Activated effector memory CD4-positive, alpha-beta T cell treated with anti-CD3 and anti-CD28 coated beads, Interleukin-2, amount 50 U/mL, for 16 hours (primary cell): ENCODE results near the gene C1orf232.

Source experiments
- DNase-seq: peaks from one replicate; pipeline ENCODE4 v3.0.0-alpha.2; 2020

Gene C1orf232

DNA sequence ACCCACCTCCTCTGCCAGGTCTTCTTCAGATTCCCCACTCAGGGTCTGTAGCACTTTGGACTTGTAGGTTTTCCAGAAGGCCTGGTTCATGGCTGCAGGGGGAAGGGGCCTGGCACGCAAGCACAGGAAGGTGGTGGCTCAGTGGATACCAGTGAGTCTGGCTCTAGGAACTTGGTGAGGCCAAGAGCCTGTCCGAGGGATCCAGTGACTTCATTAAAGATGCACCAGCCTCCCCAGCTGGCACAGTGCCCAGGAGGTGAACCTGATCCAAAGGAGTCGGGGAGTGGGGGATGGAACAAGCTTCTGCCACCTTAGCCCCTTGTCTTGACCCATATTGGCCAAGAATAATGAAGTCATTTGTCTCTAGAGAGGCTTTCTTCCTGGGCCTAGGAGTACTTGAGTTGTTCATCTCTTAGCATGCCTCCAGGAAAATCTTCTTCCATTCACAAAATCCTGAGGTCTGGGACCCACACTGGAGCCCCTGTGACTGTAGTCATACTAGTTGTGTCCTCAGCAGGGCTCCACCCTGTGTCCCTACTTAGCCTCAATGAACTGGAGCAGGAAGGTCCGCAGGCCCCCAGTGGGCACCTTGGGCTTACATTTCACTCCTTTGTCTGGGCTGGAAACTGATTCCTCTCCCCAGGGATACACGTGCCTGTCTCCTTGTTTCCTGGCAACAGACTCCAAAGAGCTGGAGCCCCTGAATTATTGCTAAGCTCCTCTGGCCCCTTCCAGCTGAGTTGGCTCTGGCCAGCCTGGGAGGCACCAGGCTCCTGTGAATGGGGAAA lies at the start of gene C1orf232:
TSS of gene C1orf232 (minus strand) at position 554 of the 788 bp plus-strand sequence. CDS start at position 90, 464 bp downstream.
- DNase-seq, result no peak

DNA sequence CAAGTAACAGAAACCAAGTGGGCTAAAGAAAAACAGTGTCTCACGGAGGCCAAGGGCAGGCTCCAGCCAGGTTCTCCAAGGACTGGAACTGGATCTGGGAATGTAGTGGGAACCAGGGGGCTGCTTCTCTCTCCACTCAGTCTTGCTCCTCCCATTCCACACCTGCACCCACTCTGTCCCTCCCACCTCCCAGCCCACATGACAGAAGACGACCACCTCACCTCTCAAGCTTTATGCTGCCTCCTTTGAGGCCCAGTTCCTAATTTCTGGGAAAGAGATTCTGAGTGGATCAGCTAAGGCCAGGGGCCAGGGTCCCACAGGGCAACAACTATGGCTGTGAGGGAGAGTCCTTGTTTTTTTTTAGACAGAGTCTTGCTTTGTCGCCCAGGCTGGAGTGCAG lies 46.5 kb upstream of the C1orf232 start:
- no peak for DNase-seq

DNA sequence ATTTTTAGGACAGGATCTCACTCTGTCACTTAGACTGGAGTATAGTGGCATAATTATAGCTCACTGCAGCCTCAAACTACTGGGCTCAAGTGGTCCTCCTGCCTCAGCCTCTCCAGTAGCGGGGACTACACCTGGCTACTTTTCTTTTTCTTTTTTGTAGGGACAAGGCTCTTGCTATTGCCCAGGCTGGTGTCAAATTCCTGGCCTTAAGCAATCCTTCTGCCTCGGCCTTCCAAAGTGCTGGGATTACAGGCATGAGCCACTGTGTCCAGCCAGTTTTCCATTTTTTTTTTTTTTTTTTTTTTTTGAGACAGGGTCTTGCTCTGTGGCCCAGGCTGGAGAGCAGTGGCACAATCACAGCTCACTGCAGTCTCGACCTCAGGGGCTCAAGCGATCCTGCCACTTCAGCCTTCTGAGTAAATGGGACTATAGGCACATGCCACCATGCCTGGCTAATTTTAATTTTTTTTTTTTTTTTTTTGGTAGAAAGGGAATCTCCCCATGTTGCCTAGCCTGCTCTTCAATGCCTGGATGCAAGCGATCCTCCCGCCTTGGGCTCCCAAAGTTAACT lies 44.7 kb upstream of the C1orf232 start:
- DNase-seq, result peak; percentile 16

DNA sequence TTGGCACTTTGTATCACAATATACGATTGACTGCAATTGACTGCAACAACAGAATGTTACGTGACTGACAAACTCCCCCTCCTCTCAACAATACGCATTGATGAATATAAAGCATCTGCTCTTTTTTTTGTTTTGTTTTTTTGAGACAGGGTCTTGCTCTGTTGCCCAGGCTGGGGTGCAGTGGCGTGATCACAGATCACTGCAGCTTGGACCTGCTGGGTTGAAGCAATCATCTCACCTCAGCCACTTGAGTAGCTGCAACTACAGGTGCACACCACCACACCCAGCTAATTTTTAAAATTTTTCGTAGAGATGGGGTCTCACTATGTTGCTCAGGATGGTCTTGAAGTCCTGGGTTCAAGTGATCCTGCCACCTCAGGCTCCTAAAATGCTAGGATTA lies 44.0 kb upstream of the C1orf232 start:
- DNase-seq, result no peak

DNA sequence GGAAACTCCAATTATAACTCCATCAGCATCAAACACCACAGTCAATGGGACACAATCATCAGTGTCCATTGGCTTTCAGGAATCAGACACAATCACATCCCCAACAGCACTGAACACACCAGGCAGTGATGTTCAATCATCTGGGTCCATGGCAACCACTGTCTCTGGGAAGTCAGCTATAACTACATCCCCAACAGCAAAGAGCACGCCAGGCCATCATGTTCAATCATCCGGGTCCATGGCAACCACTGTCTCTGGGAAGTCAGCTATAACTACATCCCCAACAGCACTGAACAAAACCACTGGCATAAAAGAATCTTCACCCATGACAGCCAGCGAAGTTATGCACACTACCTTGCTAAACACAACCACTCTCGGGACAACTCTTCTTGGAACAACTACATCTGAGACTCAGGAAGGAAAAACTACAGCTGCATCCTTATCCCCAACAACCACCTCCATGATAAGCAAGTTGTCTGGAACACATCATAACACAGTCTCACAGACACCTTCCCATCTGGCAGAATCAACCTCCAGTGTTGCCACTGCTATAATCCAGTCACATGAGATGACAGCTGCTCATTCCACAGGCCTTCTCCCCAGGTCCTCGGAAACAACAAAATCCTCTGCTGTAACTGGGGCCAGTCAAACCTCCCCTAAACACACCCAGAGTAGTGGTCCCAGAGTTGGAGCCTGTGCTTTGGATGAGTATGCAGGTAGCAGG lies 41.5 kb upstream of the C1orf232 start:
- DNase-seq, result no peak

DNA sequence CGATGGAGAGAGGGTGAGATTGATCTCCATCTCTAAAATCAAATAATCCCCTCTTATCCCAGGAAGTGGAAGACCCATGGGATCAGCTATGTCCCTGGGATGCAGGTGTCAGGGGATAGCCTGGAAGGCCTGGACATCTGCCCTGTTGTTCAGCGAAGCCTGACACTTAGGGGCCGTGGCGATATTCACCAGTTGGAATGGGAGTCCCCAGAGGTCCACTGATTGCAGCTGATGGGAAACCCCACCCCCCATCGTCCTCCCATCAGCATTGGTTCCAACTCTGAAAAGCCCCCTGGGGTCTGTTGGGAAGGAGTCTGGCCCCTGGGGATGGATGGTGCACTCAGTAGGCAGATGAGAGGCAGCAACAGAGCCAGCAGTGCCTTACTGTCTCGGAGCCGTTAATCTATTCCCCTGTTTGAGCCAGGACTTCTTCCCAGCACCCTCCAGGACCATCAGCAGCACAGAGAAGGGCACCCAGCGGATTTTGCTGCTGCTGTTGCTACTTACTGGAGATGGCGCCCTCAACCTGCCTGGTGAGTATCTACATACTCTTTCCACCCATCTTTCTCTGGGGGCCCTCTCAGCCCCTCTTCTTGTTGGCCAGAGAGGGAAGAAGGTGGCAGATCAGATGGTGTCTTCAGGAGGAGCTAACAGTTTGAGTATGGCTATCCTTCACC lies 35.0 kb upstream of the C1orf232 start:
- no peak for DNase-seq

DNA sequence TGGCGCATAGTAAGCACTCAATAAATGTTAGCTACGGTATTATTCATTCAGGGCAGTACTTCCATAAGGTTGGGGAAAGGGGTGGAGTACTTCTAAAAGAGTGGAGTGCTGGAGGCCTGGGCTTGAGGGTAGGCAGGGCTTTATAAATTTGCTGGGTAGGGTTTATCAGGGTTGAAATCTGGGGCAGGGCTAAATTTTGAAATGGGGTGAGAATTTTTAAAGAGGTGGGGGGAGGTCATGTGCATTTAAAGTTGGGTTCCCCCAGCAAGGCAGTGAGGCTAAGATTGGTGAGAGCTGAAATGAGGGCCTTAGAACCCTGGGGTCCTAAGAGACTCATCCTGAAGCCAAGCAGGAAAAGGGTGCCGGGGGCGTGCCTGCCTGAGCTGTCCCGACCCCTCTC lies 31.6 kb upstream of the C1orf232 start:
- DNase-seq, result no peak

DNA sequence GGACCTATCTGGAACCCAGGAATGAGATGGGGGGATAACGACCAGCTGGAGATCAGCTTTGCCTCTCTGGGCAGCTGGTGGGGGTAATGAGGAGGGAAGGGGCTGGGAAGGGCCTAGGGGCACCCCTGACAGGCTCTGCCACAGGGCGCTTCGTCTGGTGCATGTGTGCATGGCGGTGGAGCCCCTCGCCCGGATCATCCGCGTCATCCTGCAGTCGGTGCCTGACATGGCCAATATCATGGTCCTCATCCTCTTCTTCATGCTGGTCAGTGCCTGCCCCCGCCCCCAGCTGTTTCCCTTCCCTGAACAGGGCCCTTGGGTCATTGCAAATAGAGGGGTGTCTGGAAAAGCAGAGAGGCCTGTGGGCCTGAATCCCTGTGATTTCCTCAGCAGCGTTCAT lies 29.1 kb upstream of the C1orf232 start:
- no peak for DNase-seq

DNA sequence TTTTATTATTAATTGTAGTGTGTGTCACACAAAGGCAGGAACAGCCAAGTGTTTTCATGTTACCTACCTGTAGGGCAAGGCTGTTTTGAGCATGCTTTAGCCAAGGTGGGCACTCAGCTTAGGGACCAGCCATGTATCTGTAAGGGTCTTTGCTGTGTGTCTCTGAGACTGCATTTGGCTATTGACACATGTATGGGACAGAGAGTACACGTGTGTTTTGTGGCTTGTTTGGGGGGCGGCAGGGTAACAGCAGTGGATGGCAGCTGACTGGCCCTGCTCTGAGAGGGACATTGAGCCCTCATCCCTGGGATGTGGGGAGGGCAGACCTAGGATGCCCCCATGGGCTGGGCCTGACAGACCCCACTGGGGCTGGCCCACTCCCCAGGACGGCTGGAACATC lies 28.5 kb upstream of the C1orf232 start:
- no peak for DNase-seq

DNA sequence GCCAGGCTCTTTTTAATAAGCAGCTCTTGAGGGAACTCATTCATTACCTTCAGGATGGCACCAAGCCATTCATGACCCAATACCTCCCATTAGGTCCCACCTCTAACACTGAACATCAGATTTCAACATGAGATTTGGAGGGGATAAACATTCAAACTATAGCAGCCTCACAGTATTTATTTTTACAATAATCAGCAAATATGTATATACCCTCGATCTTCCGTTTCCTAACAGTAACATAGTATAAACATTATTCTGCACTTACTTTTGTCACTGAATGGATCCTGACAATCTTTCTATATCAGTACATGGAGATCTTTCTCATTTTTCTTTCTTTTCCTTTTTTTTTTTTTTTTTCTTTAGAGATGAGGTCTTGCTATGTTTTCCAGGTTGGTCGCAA lies 27.0 kb upstream of the C1orf232 start:
- DNase-seq, result no peak

DNA sequence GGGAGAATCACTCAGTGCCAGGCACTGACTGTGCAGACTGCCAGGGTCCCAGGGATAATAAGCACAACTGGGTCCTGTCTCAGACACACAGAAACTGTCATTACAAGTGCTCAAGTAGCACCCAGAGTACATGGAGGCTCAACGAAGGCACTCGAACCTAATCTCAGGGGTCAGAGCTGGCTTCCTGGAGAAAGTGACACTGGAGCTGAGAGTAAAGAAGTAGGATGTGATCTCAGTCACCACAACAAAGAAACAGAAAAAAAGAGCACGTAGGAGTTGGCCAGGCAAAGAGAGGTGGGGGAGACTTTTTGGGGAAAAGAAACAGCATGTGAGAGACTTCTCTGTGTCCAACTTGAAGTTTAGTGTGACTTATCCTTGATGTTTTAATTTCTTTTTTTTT lies 23.0 kb upstream of the C1orf232 start:
- no peak for DNase-seq

DNA sequence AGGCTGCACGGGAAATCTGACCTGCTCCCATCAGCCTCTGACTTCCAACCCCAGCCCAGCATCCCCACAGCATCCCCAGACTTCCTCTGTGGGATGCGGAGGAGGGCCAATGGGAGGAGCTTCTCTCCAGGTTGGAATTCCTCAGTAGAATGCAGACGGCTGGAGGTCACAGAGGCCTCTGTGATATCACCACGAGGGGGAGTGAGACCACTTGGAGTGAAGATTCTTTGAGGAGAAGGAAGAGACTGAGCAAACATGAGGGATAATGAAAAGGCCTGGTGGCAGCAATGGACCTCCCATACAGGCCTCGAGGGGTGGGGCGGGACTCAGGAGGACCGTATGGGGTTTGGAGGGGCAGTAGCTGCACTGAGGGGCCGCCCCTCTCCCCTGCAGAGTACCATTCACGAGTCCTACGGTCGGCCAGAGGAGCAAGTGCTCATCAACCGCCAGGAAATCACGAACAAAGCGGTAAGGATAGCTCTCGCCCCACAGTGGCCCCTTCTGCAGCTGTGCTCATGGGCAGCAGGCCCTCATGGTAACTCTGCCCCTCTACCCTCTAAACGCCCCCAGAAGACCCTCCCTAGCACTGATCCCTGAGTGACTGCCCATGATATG lies 21.7 kb upstream of the C1orf232 start, which contains the start of gene CATSPER4:
TSS of gene CATSPER4 (plus strand) at position 230 of the 615 bp plus-strand sequence. CDS start at position 256, 26 bp downstream.
- DNase-seq, result no peak

DNA sequence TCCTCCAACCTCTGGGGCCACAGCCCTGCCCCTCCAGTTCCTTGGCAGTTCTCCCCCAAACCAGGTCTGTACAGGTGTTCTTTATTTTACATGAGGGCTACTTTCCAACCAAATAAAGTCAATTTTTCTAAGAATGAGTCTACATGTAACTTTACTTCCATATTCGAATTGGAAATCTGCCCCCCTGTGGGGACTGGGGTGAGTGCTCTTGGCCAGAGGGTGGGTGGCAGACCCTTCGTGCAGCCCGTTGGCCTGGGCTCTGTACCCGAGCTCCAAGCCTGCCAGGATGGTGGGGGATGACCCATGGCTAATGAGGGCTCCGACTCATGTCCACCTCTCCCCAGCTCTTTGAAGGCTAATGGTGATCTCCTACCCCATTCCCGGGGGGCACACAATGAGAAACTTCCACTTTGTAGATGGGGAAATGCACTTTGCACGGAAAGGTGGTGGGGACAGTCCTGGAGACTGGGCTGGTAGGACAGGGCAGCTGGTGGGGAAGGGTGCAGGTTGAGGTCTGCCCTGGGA lies 21.1 kb upstream of the C1orf232 start:
- no peak for DNase-seq

DNA sequence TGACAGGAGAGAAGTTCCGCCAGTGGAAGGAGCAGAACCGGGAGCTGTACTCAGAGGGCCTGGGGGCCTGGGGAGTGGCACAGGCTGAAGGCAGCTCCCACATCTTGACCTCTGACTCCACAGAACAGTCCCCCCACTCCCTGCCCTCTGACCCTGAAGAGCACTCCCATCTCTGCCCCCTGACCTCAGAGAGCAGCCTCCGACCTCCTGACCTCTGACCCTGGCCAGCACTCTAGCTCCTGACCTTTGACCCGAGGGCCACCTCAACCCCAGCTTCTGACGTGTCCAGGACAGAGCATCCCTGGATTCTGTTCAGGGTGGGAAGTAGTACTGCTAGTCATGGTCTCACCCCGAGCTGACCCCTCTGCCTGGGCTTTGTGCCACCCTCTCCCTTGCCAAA lies 20.6 kb upstream of the C1orf232 start:
- no peak for DNase-seq

DNA sequence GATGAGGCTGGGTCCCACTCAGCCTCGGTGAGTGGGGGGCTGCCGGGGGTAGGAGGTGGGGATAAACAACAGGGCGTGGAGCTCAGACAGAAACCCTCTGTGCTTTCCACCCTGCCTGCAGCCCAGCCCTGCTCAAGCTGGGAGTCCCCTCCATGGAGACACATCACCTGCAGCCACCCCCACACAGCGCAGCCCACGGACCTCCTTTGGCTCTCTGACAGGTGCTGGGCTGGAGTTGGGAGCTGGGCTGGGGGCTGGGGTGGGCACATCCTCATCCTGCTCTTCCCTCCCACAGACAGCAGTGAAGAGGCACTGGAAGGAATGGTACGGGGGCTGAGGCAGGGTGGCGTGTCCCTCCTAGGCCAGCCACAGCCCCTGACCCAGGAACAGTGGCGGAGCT lies 19.7 kb upstream of the C1orf232 start:
- DNase-seq, result no peak

DNA sequence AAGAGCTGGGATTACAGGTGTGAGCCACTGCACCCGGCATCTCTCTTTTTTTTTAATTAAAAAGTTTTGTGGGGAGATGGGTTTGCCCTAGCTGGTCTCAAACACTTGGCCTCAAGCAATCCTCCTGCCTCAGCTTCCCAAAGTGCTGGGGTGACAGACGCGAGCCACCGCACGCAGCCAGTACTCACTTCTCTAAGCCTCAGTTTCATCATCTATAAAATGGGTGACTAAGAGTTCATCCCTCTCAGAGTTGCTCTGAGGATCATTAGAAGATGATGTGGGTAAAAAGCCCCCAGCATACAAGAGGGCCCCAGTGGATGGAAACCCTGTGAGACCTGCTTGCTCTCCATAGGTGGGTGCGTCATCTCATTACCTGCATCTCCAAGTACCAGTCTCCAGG lies 19.1 kb upstream of the C1orf232 start:
- no peak for DNase-seq

DNA sequence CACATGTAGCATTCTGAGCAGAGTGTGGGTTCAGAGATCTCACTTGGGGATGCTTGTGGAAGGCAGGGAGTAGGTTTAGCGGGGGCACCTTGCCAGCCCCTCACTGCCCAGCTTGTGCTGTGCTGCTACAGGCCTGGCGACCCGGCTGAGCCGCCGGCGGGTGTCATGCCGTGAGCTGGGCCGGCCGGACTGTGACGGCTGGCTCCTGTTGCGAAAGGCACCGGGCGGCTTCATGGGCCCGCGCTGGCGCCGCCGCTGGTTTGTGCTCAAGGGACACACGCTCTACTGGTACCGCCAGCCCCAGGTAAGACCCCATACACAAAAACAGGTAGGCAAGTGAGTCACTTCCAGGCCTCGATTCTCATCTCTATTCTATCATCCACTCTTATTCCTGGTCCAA lies 16.1 kb upstream of the C1orf232 start:
- no peak for DNase-seq

DNA sequence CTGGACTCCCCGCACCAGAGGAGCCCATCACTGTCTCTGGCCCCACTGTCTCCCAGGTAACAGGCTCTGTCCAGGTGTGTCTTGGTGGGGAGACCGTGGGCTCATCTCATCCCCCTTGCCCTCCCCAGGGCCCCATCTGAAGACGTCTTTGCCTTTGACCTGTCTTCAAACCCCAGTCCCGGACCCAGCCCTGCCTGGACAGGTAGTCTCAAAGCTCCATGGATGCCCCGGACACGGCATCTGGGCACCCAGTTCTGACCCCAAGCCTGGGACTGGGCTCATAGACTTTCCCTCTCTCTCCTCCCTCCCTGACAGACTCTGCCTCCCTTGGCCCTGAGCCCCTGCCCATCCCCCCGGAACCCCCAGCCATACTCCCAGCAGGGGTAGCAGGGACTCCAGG lies 15.3 kb upstream of the C1orf232 start:
- no peak for DNase-seq

DNA sequence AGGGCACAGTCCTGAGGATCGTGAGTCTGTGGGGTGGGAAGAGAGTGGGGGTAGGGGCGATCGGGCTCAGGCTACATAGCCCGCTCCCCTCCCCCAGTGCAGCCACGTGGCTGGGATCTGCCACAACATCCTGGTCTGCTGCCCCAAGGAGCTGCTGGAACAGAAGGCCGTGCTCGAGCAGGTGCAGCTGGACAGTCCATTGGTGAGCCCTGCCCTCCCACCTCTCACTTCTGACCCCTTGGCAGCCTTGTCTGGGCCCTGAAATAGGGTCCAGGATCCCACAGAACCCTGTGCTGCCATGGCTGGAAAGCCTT lies 13.6 kb upstream of the C1orf232 start:
- no peak for DNase-seq

DNA sequence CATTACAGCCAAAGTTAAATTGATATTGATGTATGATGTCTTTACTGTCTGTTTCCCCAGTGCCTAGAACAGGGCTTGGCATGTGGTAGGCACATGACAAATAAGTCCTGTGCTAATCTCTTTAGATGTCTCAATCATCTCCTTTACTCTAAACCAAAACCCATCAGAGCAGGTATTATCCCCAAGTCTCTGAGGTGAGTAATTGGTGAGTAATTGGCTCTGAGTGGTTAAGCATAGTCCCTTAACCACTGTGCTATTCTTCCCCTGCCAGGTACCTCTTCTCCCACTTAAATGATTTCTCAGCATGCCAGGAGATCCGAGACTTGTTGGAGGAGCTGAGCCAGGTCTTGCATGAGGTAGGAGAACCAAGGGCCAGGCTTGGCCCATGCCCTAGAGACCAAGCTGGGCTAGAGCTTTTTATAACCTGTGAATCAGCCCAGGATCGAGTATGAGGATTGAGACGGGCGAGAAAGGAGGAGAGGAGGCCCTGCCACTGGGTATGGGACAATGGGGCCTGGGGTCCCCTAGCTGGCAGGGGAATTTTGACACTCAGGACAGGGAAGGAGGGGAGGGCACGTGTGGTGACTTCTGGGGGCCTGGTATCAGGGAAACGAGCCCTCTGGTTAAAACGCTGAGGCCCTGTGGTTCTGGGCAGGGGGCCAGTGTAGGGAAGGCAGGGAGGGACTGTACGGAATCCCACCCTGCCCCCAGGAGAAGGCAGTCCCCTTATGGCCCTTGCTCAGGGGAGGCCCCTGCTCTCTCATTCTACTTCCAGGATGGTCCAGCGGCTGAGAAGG lies 13.0 kb upstream of the C1orf232 start:
- no peak for DNase-seq

DNA sequence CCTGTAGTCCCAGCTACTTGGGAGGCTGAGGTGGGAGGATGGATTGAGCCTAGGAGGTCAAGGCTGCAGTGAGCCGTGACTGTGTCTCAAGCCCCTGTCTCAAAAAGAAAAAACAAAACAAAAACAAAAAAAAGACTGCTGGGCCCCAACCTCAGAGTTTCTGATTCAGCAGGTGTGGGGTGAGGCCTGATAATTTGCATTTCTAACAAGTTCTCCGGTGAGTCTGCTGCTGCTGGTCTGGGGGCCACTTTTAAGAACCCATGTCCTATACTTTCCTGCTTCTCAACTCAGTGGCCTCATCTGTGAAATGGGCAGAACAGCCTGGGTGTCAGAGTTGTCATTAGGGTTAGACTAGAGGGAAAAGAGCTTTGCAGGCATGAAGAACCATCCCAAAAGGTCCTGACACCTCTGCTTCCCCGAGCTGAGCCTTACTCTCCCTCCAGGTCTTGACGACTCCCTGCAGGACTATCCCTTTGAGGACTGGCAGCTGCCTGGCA lies 11.3 kb upstream of the C1orf232 start:
- DNase-seq, result no peak

DNA sequence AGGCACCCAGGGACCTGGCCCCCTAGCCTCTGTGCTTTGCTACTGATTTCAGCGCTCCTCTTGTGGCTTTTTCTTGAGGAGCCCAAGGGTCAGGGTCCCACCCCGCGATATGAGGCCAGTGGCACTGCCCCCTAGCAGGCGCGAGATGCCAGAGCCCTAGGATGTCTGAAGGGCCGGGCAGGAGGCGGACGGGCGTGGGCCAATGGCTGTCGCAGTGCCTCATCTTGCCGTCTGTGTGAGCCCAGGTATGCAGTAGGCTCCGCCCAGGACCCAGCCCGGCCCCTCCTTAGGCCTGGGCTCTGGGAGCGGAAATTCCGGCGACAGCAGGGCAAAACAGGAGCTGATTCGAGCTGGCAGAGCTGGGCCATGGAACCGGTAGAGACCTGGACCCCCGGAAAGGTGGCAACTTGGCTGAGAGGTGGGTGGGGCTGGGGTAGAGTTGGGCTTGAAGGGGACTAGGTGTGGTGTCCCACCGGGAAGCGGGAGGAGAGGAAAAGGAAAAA lies 8.5 kb upstream of the C1orf232 start, which contains the start of gene CNKSR1:
TSS of gene CNKSR1 (plus strand) at position 310 of the 503 bp plus-strand sequence. CDS start at position 367, 57 bp downstream.
- DNase-seq, result peak; percentile 71
